Caki2 (cell line): Measurements from ENCODE around the gene HPRT1. TPM values are rescaled to one million over a fixed set of nuclear protein-coding genes. Genes with fewer than 3 reads are reported as not detected.
"Not testable (repeated sequence)": the region's sequence is repeated elsewhere in the genome, so short reads cannot be mapped to it uniquely, and the experiment has no call there.

Experiments
- DNase-seq: peaks from one replicate; pipeline ENCODE4 v3.0.0-alpha.2; 2015; ENCODE audit warnings: low read depth
- in situ Hi-C: cut with HindIII; loops from 2 replicates; pipeline ENCODE4 v1.10.0; 2016; ENCODE audit warnings: low sequenced_read_pairs, low pct_unique_long_range_greater_than_20kb, mixed read lengths
- total RNA-seq: library from RNA; depleted of rRNA; stranded (reverse); fragments of >200 nt; shearing (Covaris generic); gene quantifications from 2 replicates; pipeline ENCODE4 v1.2.3, GENCODE V29; 2014; ENCODE audit warnings: low replicate concordance

HPRT1 gene
- total RNA-seq, 1 experiment from 2014 or later: 49.7 TPM

DNA sequence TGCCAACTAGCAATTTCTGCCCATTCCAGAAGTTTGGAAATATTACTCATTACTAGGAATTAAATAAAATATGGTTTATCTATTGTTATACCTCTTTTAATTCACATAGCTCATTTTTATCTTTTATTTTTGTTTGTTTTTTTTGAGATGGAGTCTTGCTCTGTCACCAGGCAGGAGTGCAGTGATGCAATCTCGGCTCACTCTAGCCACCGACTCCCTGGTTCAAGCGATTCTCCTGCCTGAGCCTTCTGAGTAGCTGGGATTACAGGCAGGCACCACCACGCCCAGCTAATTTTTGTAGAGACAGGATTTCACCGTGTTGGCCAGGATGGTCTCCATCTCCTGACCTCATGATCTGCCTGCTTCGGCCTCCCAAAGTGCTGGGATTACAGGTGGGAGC, 4.5 kb downstream of the HPRT1 start:
- DNase-seq, in situ Hi-C loops: not testable (repeated sequence)

- in situ Hi-C loops: no loop called here
- DNase-seq: no peak
These were observed 9.5 kb downstream of the HPRT1 start for GRCh38 chrX:134469486-134469885.

GRCh38 chrX:134470013-134470412, 10.0 kb downstream of the HPRT1 start:
- DNase-seq: no peak
- in situ Hi-C loops: no loop called here

GRCh38 chrX:134472041-134472440, 12.1 kb downstream of the HPRT1 start:
- no peak for DNase-seq
- in situ Hi-C loops: no loop called here

GRCh38 chrX:134476284-134476683, 16.3 kb downstream of the HPRT1 start:
- in situ Hi-C loops: no loop called here
- DNase-seq: no peak

DNA sequence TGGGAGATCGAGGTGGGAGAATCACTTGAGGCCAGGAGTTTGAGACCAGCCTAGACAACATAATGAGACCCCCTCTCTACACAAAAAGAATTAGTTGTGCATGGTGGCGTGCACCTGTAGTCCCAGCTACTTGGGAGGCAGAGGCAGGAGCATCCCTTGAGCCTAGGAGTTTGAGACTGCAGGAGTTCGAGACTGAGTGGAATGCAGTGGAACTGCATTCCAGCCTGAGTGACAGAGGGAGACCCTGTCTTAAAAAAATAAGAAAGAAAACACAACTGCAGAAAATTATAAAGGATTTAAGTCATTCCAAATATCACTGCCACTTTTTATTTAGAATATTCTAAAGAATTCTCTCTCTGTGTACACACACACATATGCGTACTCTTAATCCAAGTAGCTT, 18.4 kb downstream of the HPRT1 start:
- in situ Hi-C loops: no loop called here
- no peak for DNase-seq

DNA sequence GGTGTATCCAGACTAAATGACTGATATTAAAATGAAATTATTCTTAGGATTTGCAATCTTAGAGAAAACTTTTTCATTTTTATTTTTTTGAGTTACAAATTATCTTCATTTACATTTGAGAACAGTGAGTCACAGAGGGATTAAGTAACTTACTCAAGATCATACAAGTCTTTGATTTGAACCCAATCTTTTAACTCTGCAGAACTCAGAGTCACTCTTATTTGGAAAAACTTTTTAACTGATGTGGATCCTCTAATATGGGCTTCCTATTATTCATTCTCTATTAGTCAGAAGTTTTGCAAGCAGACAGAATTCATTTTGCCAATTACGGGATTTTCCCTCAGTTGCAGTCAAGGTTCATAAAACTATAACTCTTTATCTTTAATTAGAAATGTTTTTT, 20.1 kb downstream of the HPRT1 start:
- no peak for DNase-seq
- in situ Hi-C loops: no loop called here

DNA sequence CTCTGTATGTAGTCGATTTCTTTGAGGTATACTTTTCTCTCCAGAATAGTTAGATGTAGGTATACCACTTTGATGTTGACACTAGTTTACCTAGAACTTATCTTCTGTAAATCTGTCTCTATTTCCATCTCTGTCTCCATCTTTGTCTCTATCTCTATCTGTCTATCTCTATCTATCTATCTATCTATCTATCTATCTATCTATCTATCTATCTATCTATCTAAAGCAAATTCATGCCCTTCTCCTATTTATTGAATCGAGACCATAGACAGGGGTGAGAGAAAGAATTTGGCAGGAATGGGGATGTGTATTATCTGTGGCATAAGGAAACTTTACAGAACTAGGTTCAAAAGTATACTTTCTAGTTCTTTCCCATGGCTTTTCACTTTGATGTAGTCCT, 21.4 kb downstream of the HPRT1 start:
- in situ Hi-C loops: no loop called here
- no peak for DNase-seq

- no peak for DNase-seq
- in situ Hi-C loops: no loop called here
These were observed 22.4 kb downstream of the HPRT1 start for GRCh38 chrX:134482371-134482770.

DNA sequence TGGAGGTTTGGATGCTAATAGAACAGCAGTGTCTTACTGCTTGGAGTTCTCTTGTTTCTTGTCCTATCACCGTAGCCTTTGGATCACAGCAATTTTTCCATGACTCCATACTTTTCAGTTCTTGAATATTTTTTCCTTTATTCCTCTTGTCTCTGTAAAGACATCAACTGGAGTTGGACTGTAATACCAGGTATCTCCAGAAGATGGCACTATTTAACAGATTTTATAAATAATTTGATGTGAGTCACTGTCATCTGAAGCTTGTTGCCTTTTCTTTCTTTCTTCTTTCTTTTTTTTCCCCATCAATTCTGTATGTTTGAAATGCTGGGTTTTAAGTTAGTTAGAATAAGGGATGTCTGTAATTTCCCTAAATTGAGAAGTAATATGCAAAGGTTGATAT, 24.1 kb downstream of the HPRT1 start:
- DNase-seq: peak; percentile 45
- in situ Hi-C loops: no loop called here

DNA sequence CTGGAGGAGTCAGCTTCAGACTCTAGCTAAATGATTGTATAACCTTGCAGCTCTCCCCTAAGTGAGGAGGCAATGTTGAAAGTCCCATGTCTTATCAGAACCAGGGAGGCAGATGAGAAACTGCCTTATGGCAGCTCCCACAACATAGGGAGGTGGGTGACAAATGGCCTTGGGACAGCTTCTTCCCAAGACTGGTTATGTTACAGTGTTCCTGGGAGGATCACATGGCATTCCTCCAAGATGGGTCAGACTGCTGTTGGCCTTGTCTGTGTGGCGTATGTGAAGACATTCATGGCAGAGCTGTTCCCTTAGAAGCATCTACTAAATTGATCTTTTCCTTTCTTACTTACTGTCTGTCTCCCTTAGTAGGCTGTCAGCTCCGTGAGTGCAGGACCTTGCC, 42.0 kb downstream of the HPRT1 start:
- in situ Hi-C loops: no loop called here
- DNase-seq: no peak

DNA sequence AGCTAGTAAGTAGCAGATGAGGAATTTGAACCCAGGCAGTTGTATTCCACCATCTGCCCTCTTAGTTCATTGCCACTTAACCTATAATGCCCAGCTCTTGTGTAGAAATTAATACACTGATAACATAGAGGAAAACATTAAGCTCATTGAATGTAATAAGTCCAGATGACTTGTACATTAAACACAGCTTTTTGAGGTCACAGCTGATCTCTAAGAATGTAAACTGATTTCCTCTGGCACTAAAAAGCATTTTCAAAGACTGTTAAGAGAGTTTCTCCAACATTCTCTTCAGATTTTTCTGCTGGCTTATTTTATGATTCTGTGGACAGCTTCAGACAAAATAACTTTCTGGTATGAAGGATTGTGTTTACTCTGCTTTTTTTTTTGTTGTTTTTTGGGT, 42.7 kb downstream of the HPRT1 start:
- in situ Hi-C loops: no loop called here
- DNase-seq: no peak

DNA sequence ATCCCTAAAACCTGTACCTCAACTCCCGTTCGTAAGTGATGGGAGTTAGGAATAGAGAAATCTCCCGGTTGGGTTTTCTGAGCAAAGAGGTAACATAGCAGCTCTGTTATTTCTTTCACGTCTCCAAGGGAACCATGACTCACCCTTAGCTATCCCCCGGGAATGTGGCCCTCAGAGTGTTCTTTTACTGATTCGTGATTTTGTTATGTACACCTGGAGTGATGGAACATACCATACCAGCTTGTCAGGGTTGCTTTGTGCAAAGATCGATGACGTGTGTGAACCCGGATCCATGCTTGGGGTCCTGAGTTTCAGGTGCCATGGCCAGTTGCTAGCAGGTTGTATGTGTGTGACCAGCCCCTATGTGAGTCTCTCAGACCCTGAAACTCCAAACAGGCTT, 52.6 kb downstream of the HPRT1 start:
- in situ Hi-C loops: no loop called here
- DNase-seq: peak; percentile 50

DNA sequence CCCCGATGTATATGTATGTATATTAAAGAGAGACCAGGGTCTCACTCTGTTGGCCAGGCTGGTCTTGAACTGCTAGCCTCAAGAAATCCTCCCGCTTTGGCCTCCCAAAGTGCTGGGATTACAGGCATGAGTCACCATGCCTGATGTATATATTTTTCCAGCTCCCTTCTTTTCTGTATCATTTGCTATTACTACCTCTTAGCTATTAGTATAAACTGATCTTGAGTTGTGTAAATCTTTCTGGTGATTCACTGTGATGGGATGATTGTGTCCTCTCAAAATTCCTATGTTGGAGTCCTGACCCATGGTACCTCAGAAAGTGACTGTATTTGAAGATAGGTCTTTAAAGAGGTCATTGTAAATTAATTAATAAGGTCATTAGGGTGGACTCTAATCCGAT, 53.1 kb downstream of the HPRT1 start:
- in situ Hi-C loops: no loop called here
- DNase-seq: no peak

- DNase-seq: peak; percentile 48
- in situ Hi-C loops: no loop called here
These were observed 61.0 kb downstream of the HPRT1 start for GRCh38 chrX:134520860-134521390.

DNA sequence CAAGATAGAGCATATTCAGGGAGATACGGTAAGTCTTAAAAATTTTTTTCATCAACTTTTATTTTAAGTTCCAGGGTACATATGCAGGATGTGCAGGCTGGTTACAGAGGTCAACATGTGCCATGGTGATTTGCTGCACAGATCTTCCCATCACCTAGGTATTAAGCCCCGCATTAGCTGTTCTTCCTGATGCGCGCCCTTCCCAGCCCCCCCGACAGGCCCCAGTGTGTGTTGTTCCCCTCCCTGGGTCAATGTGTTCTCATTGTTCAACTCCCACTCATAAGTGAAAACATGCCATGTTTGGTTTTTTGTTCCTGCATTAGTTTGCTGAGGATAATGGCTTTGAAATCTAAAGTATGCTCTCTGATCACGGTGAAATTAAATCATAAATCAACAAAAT, 64.2 kb downstream of the HPRT1 start:
- DNase-seq: no peak
- in situ Hi-C loops: no loop called here

DNA sequence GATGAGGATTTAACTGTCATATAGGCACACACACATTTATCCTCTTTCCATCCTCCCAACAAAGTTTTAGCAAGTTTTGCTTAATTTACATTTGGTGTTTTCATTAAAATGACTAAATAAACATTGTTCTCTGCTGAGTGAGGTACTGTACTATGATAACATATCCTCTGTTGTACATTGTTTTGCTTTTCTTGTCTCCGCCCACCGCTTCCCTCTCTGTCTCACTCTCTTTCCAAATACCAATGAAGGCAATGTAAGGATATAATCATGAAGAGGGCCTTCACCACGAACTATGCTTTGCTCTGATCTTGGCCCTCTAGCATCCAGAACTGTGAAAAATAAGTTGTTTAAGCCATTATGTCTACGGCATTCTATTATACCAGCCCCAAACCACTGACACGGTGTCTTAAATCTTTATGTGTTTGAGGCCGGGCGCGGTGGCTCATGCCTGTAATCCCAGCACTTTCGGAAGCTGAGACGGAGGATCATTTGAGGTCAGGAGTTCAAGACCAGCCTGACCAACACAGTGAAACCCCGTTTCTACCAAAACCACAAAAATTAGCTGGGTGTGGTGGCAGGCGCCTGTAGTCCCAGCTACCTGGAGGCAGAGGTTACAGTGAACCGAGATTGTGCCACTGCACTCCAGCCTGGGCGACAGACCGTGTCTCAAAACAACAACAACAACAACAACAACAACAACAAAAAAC, 65.3 kb downstream of the HPRT1 start:
- no peak for DNase-seq
- in situ Hi-C loops: no loop called here

GRCh38 chrX:134526399-134526798, 66.4 kb downstream of the HPRT1 start:
- in situ Hi-C loops: no loop called here
- DNase-seq: no peak

- DNase-seq: no peak
- in situ Hi-C loops: no loop called here
These were observed 69.0 kb downstream of the HPRT1 start for GRCh38 chrX:134528960-134529359.

- no peak for DNase-seq
- in situ Hi-C loops: no loop called here
These were observed 69.5 kb downstream of the HPRT1 start for GRCh38 chrX:134529481-134529880.
